ENCODE measurements around the gene RAPGEF1.

RAPGEF1 gene

DNA sequence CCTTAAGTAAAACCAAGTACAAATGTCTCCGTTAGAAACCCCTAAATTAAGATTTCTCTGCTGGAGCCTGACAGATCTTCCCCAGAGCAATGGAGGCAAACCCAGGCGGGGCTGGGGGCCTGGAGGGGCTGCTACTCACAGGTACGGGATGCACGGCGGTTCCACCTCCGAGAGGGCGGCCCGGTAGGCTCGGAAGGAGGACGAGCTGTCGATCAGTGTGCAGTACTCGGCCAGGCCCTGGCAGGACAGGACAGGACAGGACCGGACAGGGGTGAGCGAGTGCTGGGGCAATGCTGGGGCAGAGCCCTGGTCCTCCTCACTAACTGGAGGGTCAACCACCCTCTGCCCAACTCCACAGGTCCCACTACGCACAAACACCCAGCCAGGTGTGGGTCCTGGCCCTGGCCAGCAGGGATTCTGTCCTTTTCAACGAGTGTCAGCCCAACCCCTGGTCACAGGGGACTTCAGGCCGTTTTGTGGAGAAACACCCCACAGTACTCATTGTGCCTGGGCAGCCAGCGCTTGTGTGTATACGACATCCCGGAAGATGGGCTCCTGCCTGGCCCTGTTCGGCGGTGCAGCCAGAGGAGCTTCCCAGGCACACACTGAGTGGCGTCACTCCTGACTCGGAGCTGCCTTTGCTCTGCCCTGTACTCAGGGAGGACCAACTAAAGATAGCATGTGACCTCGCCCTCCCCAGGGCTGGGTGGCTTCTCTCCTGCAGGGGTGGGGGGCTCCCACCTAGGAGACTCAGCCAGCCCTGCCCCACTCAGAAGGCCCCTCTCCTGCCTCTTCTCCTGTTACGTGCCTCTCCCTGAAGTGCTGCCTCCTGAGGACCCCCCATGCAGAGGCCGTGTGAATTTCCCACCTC, 157.2 kb downstream of the RAPGEF1 start:
- no peaks in the 10 kb centered on the region for H3K9me3 ChIP-seq (ENCODE audit: control insufficient read depth, insufficient read depth, low read depth, low read length)
- H3K4me3 ChIP-seq (ENCODE audit: low read depth, low read length) = no peak overlapping the region
- H3K27ac ChIP-seq (ENCODE audit: extremely low read depth, low read depth, low read length) = no peak overlapping the region
- CTCF ChIA-PET = no interaction called here
- no peak for TF ChIP-seq SP7 (tag by site-specific recombination; IDR thresholded peaks at IDR 0.05)
- TF ChIP-seq FEZF1 (tag by site-specific recombination; IDR thresholded peaks at IDR 0.05) = no peak
- TF ChIP-seq ZSCAN30 (tag by site-specific recombination; IDR thresholded peaks at IDR 0.05) = no peak
- TF ChIP-seq ZBTB20 (tag by site-specific recombination; IDR thresholded peaks at IDR 0.05) = no peak
- no peak for TF ChIP-seq ZNF654 (tag by site-specific recombination; IDR thresholded peaks at IDR 0.05; ENCODE audit: low read depth)
- peak; percentile 67 for TF ChIP-seq GLIS1 (tag by site-specific recombination; IDR thresholded peaks at IDR 0.05)
- TF ChIP-seq ZBTB8A (tag by site-specific recombination; IDR thresholded peaks at IDR 0.05) = no peak
- TF ChIP-seq ZNF48 (tag by site-specific recombination; IDR thresholded peaks at IDR 0.05) = no peak
- peaks cover 0 to 70% of the 10 kb centered on the region in 2 experiments; a peak in 2 of 3 replicates for H3K36me3 ChIP-seq (ENCODE audit: control insufficient read depth in 2 of 2, insufficient read depth in 1 of 2, low read length in 2 of 2)
- H3K4me1 ChIP-seq (ENCODE audit: control insufficient read depth, insufficient read depth, low read length) = no peaks in the 10 kb centered on the region
- POLR2A ChIA-PET = no interaction called here

DNA sequence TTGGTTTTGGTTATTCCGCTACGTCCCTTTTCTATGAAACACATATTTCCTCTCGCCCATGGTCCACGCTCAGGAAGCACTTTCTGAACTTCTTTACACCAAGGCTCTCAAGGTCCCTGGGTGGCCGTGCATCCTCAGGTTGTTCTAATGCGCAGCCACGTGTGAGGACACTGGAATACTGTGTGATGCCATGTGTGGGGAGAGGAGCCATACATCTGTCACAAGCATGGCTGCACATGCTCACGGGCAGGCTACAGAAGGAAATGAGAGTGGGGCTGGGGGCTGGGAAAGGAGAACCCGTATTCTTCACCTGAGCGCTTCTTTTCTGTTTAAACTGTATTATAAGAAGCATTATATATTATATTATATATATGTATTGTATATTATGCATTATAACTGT, 157.8 kb downstream of the RAPGEF1 start:
- no peaks in the 10 kb centered on the region for H3K9me3 ChIP-seq (ENCODE audit: control insufficient read depth, insufficient read depth, low read depth, low read length)
- CTCF ChIA-PET = no interaction called here
- peaks cover 0 to 69% of the 10 kb centered on the region in 2 experiments; a peak in 2 of 3 replicates for H3K36me3 ChIP-seq (ENCODE audit: control insufficient read depth in 2 of 2, insufficient read depth in 1 of 2, low read length in 2 of 2)
- no peak for TF ChIP-seq ZNF398 (tag by site-specific recombination; IDR thresholded peaks at IDR 0.05)
- no peak for TF ChIP-seq ZNF791 (tag by site-specific recombination; IDR thresholded peaks at IDR 0.05)
- no peak for TF ChIP-seq REPIN1 (tag by site-specific recombination; IDR thresholded peaks at IDR 0.05; ENCODE audit: low read depth)
- no peak for TF ChIP-seq SP2 (tag by site-specific recombination; IDR thresholded peaks at IDR 0.05)
- no peak for TF ChIP-seq ZNF558 (tag by site-specific recombination; IDR thresholded peaks at IDR 0.05)
- TF ChIP-seq ZNF449 (tag by site-specific recombination; IDR thresholded peaks at IDR 0.05) = no peak
- no peak for TF ChIP-seq KLF10 (tag by site-specific recombination; IDR thresholded peaks at IDR 0.05)
- TF ChIP-seq ZNF2 (tag by site-specific recombination; IDR thresholded peaks at IDR 0.05) = no peak
- TF ChIP-seq SP7 (tag by site-specific recombination; IDR thresholded peaks at IDR 0.05) = no peak
- TF ChIP-seq, protein P1, sequence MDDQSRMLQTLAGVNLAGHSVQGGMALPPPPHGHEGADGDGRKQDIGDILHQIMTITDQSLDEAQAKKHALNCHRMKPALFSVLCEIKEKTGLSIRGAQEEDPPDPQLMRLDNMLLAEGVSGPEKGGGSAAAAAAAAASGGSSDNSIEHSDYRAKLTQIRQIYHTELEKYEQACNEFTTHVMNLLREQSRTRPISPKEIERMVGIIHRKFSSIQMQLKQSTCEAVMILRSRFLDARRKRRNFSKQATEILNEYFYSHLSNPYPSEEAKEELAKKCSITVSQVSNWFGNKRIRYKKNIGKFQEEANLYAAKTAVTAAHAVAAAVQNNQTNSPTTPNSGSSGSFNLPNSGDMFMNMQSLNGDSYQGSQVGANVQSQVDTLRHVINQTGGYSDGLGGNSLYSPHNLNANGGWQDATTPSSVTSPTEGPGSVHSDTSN (CRISPR knock-in tag; IDR thresholded peaks at IDR 0.05) = no peak
- TF ChIP-seq ZNF174 (tag by site-specific recombination; IDR thresholded peaks at IDR 0.05) = no peak
- TF ChIP-seq, protein P2, sequence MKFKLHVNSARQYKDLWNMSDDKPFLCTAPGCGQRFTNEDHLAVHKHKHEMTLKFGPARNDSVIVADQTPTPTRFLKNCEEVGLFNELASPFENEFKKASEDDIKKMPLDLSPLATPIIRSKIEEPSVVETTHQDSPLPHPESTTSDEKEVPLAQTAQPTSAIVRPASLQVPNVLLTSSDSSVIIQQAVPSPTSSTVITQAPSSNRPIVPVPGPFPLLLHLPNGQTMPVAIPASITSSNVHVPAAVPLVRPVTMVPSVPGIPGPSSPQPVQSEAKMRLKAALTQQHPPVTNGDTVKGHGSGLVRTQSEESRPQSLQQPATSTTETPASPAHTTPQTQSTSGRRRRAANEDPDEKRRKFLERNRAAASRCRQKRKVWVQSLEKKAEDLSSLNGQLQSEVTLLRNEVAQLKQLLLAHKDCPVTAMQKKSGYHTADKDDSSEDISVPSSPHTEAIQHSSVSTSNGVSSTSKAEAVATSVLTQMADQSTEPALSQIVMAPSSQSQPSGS (tag by site-specific recombination; IDR thresholded peaks at IDR 0.05; ENCODE audit: low read depth) = no peak
- TF ChIP-seq ZNF146 (tag by site-specific recombination; IDR thresholded peaks at IDR 0.05) = no peak
- no peak overlapping the region for H3K4me3 ChIP-seq (ENCODE audit: low read depth, low read length)
- no peaks in the 10 kb centered on the region for H3K4me1 ChIP-seq (ENCODE audit: control insufficient read depth, insufficient read depth, low read length)
- no peak overlapping the region for H3K27ac ChIP-seq (ENCODE audit: extremely low read depth, low read depth, low read length)
- POLR2A ChIA-PET = no interaction called here
